GM04504 (cell line): ENCODE data around the gene TYK2.

Experiments used
- DNase-seq: peaks from one replicate; pipeline ENCODE4 v3.0.0-alpha.2; 2012; ENCODE audit warnings: low read depth

The TYK2 gene

GRCh38 chr19:10309423-10309822, 70.9 kb downstream of the TYK2 start, which contains the start of gene ZGLP1:
Gene ZGLP1 (minus strand): TSS chr19:10309815.
- DNase-seq = no peak

DNA sequence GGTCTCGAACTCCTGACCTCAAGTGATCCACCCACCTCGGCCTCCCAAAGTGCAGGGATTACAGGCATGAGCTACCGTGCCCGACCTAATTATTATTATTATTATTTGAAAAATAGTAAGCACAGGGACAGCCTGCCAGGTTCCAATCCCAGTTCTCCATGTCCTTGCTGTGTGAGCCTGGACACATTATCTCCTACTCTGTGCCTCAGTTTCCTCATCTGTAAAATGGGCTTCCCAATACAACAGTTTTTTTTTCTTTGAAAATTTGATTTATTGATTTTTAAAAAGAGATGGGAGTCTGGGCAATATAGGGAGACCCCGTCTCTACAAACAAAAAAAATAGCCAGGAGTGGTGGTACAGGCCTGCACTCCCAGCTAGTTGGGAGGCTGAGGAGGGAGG, 74.0 kb downstream of the TYK2 start:
- no peak for DNase-seq

GRCh38 chr19:10305139-10305806, 75.1 kb downstream of the TYK2 start:
- DNase-seq = no peak
